SK-N-SH (cell line): ENCODE measurements around the gene IRX2. TPM values are rescaled to one million over a fixed set of nuclear protein-coding genes. Genes with fewer than 3 reads are reported as not detected.

Source experiments
- CTCF ChIA-PET: fragments of 300-600, 350-600 bp; formaldehyde crosslinking; extraction: SDS; loops from one replicate; lab custom pipeline; 2021; lab: Yijun Ruan, JAX
- POLR2A ChIA-PET: fragments of 350-600 bp; sonication (Branson Sonifier 250); formaldehyde crosslinking; extraction: SDS; loops from one replicate; lab custom pipeline; 2020; ENCODE audit warnings: antibody characterized with exemption, inconsistent platforms; lab: Yijun Ruan, JAX
- DNase-seq: peaks from one replicate; pipeline ENCODE4 v3.0.0; 2012
- H2AFZ ChIP-seq: fragments of 200-600 bp; sonication (generic); 2 replicates; pipeline ENCODE4 v1.8.1; 2016; ENCODE audit warnings: antibody characterized with exemption, mild to moderate bottlenecking, low read depth
- H3F3A ChIP-seq: fragments of 200-600 bp; sonication (generic); replicated peaks from 2 replicates; pipeline ENCODE3; 2016; ENCODE audit warnings: antibody characterized with exemption, mild to moderate bottlenecking; ENCODE audit not compliant: insufficient read depth
- H3K27ac ChIP-seq, 2 experiments: fragments of 200-500 bp in 1 of 2; fragments of 200-600 bp in 1 of 2; sonication (Bioruptor generic) in 1 of 2; sonication (generic), shearing (Covaris generic) in 1 of 2; 2 replicates each; pipeline versions ENCODE4 v1.5.1 to v1.6.1; 2014 to 2016; ENCODE audit warnings: low read depth in 2 of 2, inconsistent platforms in 1 of 2, low read length in 1 of 2, mild to moderate bottlenecking in 1 of 2, mixed read lengths in 1 of 2
- H3K27me3 ChIP-seq: fragments of 200-600 bp; sonication (generic), shearing (Covaris generic); 2 replicates; pipeline ENCODE4 v1.6.1; 2016; ENCODE audit warnings: mixed run types; ENCODE audit not compliant: insufficient read depth
- H3K36me3 ChIP-seq, 2 experiments: fragments of 200-500 bp in 1 of 2; fragments of 200-600 bp in 1 of 2; sonication (Bioruptor generic) in 1 of 2; sonication (generic) in 1 of 2; replicated peaks in 1 of 2; 2 replicates each; pipeline versions ENCODE3 to v1.5.1; 2014 to 2016; ENCODE audit warnings: low read length in 1 of 2, mild to moderate bottlenecking in 1 of 2; ENCODE audit not compliant: insufficient read depth in 2 of 2, control insufficient read depth in 1 of 2
- H3K4me1 ChIP-seq, 2 experiments: fragments of 200-500 bp in 1 of 2; fragments of 200-600 bp in 1 of 2; sonication (Bioruptor generic) in 1 of 2; sonication (generic), shearing (Covaris generic) in 1 of 2; 2 replicates each; pipeline versions ENCODE4 v1.5.1 to v1.6.1; 2014 to 2016; ENCODE audit warnings: low read depth in 1 of 2, low read length in 1 of 2, mixed run types in 1 of 2; ENCODE audit not compliant: insufficient read depth in 2 of 2, control insufficient read depth in 1 of 2
- H3K4me2 ChIP-seq: fragments of 200-600 bp; sonication (generic), shearing (Covaris generic); 2 replicates; pipeline ENCODE4 v1.6.1; 2017; ENCODE audit warnings: mixed run types
- H3K4me3 ChIP-seq, 2 experiments: fragments of 200-500 bp in 1 of 2; fragments of 200-600 bp in 1 of 2; sonication (Bioruptor generic) in 1 of 2; sonication (generic), shearing (Covaris generic) in 1 of 2; 2 replicates each; pipeline versions ENCODE4 v1.5.1 to v1.8.1; 2014 to 2016; ENCODE audit warnings: low read depth in 2 of 2, inconsistent platforms in 1 of 2, low read length in 1 of 2, mild to moderate bottlenecking in 1 of 2, mixed read lengths in 1 of 2, moderate library complexity in 1 of 2
- H3K79me2 ChIP-seq: fragments of 200-600 bp; sonication (generic); 2 replicates; pipeline ENCODE4 v1.8.1; 2017; ENCODE audit warnings: mild to moderate bottlenecking; ENCODE audit not compliant: insufficient read depth
- H3K9ac ChIP-seq: fragments of 200-600 bp; sonication (generic); 2 replicates; pipeline ENCODE4 v1.6.1; 2017; ENCODE audit warnings: mixed run types
- H3K9me2 ChIP-seq: fragments of 200-600 bp; sonication (generic); 2 replicates; pipeline ENCODE4 v1.6.1; 2017; ENCODE audit warnings: mixed run types
- H3K9me3 ChIP-seq: fragments of 200-600 bp; sonication (generic); 2 replicates; pipeline ENCODE4 v1.6.1; 2017; ENCODE audit warnings: mixed run types, mild to moderate bottlenecking, moderate library complexity
- H4K20me1 ChIP-seq: fragments of 200-600 bp; sonication (generic); 2 replicates; pipeline ENCODE4 v1.6.1; 2017; ENCODE audit warnings: mild to moderate bottlenecking, mixed run types; ENCODE audit not compliant: insufficient read depth
- EP300 ChIP-seq, 2 experiments: IDR thresholded peaks; 2 replicates each; pipeline versions ENCODE4 v1.4.0 to v1.6.1; 2012; ENCODE audit warnings: borderline replicate concordance in 1 of 2, low read depth in 1 of 2, low read length in 1 of 2
- EZH2phosphoT487 ChIP-seq: fragments of 200-600 bp; sonication (generic); IDR thresholded peaks from 2 replicates; pipeline ENCODE4 v1.6.1; 2017; ENCODE audit warnings: low read depth, mixed run types, mild to moderate bottlenecking, antibody characterized with exemption, moderate library complexity, borderline replicate concordance
- FOSL2 ChIP-seq: IDR thresholded peaks from 2 replicates; pipeline ENCODE4 v1.4.0; 2012; ENCODE audit warnings: low read depth, mild to moderate bottlenecking, moderate library complexity, borderline replicate concordance
- FOXJ3 ChIP-seq: sonication (generic); formaldehyde crosslinking; IDR thresholded peaks from 2 replicates; pipeline ENCODE4 v1.5.1; 2020; ENCODE audit warnings: mild to moderate bottlenecking, missing genetic modification reagents
- GATA2 ChIP-seq: sonication (generic); formaldehyde crosslinking; IDR thresholded peaks from 2 replicates; pipeline ENCODE4 v1.5.0; 2020; ENCODE audit warnings: mild to moderate bottlenecking, missing genetic modification reagents
- JUND ChIP-seq: IDR thresholded peaks from 2 replicates; pipeline ENCODE4 v1.4.0; 2012
- MEF2A ChIP-seq: IDR thresholded peaks from 2 replicates; pipeline ENCODE4 v1.4.0; 2012; ENCODE audit warnings: low read depth, borderline replicate concordance
- MXI1 ChIP-seq: IDR thresholded peaks from 2 replicates; pipeline ENCODE4 v1.6.1; 2012; ENCODE audit warnings: mild to moderate bottlenecking, low read depth, low read length, improper control_type of control experiment
- NFIC ChIP-seq: IDR thresholded peaks from 2 replicates; pipeline ENCODE4 v1.4.0; 2012; ENCODE audit warnings: borderline replicate concordance
- PBX3 ChIP-seq: IDR thresholded peaks from 2 replicates; pipeline ENCODE4; 2012
- RAD21 ChIP-seq: IDR thresholded peaks from 2 replicates; pipeline ENCODE4 v1.6.1; 2012; ENCODE audit warnings: mild to moderate bottlenecking, low read length
- TAF1 ChIP-seq: IDR thresholded peaks from 2 replicates; pipeline ENCODE4 v1.6.1; 2012; ENCODE audit warnings: low read depth, mild to moderate bottlenecking, low read length, moderate library complexity, borderline replicate concordance
- TCF12 ChIP-seq: IDR thresholded peaks from 2 replicates; pipeline ENCODE4 v1.4.0; 2012
- TEAD4 ChIP-seq: IDR thresholded peaks from 2 replicates; pipeline ENCODE4 v1.4.0; 2012; ENCODE audit warnings: mild to moderate bottlenecking, borderline replicate concordance; ENCODE audit not compliant: insufficient read depth
- WGBS: methylation state at CpG from one replicate; pipeline ENCODE4 v1.1.6; 2017; ENCODE audit warnings: low lambda C conversion rate; 5-methylcytosine and 5-hydroxymethylcytosine counted together
- polyA plus RNA-seq, 3 experiments: library from polyadenylated mRNA; depleted of rRNA; stranded (reverse); fragments of >200 nt; gene quantifications; 2 replicates each; pipeline ENCODE4 v1.2.3, GENCODE V29; 2012
- TF ChIP-seq, protein P1 (sequence below): IDR thresholded peaks from 2 replicates; pipeline ENCODE4 v1.4.0; 2012; ENCODE audit warnings: low read depth
- TF ChIP-seq, protein P2 (sequence below): IDR thresholded peaks from 2 replicates; pipeline ENCODE4 v1.4.0; 2012; ENCODE audit warnings: low read depth, borderline replicate concordance

The IRX2 gene
- not detected in 2 replicates for polyA plus RNA-seq (2012; rRNA removed)
- polyA plus RNA-seq (2012; cell fraction: cytosol; rRNA removed): not detected in 2 replicates
- not detected in 2 replicates for polyA plus RNA-seq (2012; cell fraction: nucleus; rRNA removed)

DNA sequence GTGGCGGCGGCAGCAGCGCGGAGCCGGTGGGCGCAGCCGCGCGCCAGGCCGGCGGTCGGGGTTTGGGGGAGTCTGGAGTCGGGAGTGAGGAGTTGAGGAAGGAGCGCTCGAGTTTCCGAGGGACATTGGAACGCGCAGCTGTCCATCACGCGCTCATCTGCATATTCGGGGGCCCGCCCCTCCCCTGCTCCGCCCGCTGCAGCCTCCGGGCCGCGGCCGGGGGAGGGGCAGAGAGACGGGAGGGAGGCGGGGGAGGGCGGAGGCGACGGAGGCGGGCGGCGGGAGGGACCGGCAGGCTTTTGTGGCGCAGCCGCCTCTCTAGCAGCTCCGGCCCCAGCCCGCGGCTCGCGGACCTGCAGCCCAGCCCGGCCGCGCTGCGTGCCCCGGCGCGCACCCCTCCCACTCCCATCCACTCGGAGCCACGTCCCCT is at the start of gene IRX2:
Gene IRX2, minus strand, starts transcription at position 86 of the 430 bp plus-strand sequence. CDS start 264 bp downstream, outside the sequence.
- no peak within 1 kb of the TSS for H3K4me3 ChIP-seq
- H3K27me3 ChIP-seq: peaks cover 70% of the 10 kb centered on the region
- no peak within 1 kb of the TSS for H3K9ac ChIP-seq
- H3K9me2 ChIP-seq: no peaks in the 10 kb centered on the region
- H2AFZ ChIP-seq: no peak within 1 kb of the TSS
- H3K27ac ChIP-seq: no peak within 1 kb of the TSS
- no peaks in the 10 kb centered on the region for H4K20me1 ChIP-seq
- ChIA-PET POLR2A (no interaction called here), CTCF (no interaction called here)
- H3K9me3 ChIP-seq: no peaks in the 10 kb centered on the region
- H3K36me3 ChIP-seq: no peaks in the 10 kb centered on the region
- DNase-seq: no peak
- no peaks in the 10 kb centered on the region for H3F3A ChIP-seq
- H3K79me2 ChIP-seq: no peaks in the 10 kb centered on the region
- WGBS: 3% methylated on average over 18 of the region's 53 CpGs
- H3K4me2 ChIP-seq: no peak within 1 kb of the TSS
- no peaks in the 10 kb centered on the region for H3K4me1 ChIP-seq
- TF ChIP-seq, protein P1, sequence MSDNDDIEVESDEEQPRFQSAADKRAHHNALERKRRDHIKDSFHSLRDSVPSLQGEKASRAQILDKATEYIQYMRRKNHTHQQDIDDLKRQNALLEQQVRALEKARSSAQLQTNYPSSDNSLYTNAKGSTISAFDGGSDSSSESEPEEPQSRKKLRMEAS: no peak
- TF ChIP-seq FOSL2 (no peak), RAD21 (no peak), PBX3 (no peak), EP300 (IDR thresholded peaks at IDR 0.05; ENCODE audit: borderline replicate concordance in 1 of 2, low read depth in 1 of 2, low read length in 1 of 2) (no peak), TCF12 (no peak), FOXJ3 (CRISPR knock-in tag) (no peak), GATA2 (CRISPR knock-in tag) (no peak), MEF2A (no peak)
- TF ChIP-seq, protein P2, sequence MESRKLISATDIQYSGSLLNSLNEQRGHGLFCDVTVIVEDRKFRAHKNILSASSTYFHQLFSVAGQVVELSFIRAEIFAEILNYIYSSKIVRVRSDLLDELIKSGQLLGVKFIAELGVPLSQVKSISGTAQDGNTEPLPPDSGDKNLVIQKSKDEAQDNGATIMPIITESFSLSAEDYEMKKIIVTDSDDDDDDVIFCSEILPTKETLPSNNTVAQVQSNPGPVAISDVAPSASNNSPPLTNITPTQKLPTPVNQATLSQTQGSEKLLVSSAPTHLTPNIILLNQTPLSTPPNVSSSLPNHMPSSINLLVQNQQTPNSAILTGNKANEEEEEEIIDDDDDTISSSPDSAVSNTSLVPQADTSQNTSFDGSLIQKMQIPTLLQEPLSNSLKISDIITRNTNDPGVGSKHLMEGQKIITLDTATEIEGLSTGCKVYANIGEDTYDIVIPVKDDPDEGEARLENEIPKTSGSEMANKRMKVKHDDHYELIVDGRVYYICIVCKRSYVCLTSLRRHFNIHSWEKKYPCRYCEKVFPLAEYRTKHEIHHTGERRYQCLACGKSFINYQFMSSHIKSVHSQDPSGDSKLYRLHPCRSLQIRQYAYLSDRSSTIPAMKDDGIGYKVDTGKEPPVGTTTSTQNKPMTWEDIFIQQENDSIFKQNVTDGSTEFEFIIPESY: no peak

DNA sequence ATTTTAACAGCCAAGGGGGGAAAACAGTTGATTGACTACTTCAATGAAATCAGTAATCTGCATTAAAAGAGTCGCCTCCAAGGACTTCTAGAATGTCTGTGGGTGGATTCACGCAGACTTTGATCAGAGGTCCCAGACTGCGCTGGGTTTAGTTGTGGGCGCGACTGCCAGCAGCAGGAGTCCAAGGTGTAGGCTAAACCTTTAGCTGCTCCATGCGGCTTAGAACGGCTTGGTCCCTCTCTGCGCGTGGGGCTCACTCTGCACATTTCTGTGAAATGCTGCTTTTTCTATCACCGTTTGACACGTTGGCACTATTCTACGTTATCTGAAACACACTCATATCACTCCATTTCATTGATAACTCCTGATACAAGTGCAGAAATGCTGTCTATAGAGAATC is 48.6 kb upstream of the IRX2 start:
- no peak overlapping the region for H2AFZ ChIP-seq
- DNase-seq: no peak
- no peaks in the 10 kb centered on the region for H3K79me2 ChIP-seq
- ChIA-PET CTCF (no interaction called here), POLR2A (no interaction called here)
- no peaks in the 10 kb centered on the region for H3K36me3 ChIP-seq
- H3K4me1 ChIP-seq: no peaks in the 10 kb centered on the region
- no peak for TF ChIP-seq RAD21
- no peak for TF ChIP-seq EP300 (IDR thresholded peaks at IDR 0.05; ENCODE audit: borderline replicate concordance in 1 of 2, low read depth in 1 of 2, low read length in 1 of 2)
- no peak for TF ChIP-seq NFIC
- no peak for TF ChIP-seq TCF12
- no peak for TF ChIP-seq FOXJ3 (CRISPR knock-in tag)
- TF ChIP-seq EZH2phosphoT487: no peak
- TF ChIP-seq TEAD4: no peak
- TF ChIP-seq JUND: no peak
- TF ChIP-seq FOSL2: no peak
- TF ChIP-seq TAF1: no peak
- TF ChIP-seq PBX3: no peak
- TF ChIP-seq MXI1: no peak
- TF ChIP-seq, protein P2: no peak
- no peak overlapping the region for H3K4me2 ChIP-seq
- H3K9me2 ChIP-seq: no peaks in the 10 kb centered on the region
- no peaks in the 10 kb centered on the region for H3K9me3 ChIP-seq
- H3K9ac ChIP-seq: no peak overlapping the region
- no peak overlapping the region for H3K27ac ChIP-seq
- H3F3A ChIP-seq: no peaks in the 10 kb centered on the region
- H3K27me3 ChIP-seq: no peaks in the 10 kb centered on the region
- no peak overlapping the region for H3K4me3 ChIP-seq
- H4K20me1 ChIP-seq: no peaks in the 10 kb centered on the region
- WGBS: 4% methylated on average over 12 of the region's 12 CpGs
